Liver (tissue), 9 donors: ENCODE results near the gene PTRHD1. TPM values are rescaled to one million over a fixed set of nuclear protein-coding genes. Genes with fewer than 3 reads are reported as not detected.

ENCODE experiments used
- DNase-seq: peaks from one replicate; pipeline ENCODE4 v3.0.0-alpha.2; 2017; ENCODE audit warnings: low spot score
- H3K27ac ChIP-seq, 2 donors: one replicate each; pipeline ENCODE4 v1.7.0; 2013; ENCODE audit warnings: inconsistent platforms in 2 of 2, low read length in 2 of 2, control low read depth in 1 of 2, low read depth in 1 of 2, mild to moderate bottlenecking in 1 of 2
- H3K27me3 ChIP-seq, 4 donors: one replicate each; pipeline versions ENCODE4 v1.6.1 to v1.7.0; 2013; ENCODE audit warnings: low read length in 3 of 4, inconsistent platforms in 1 of 4, mild to moderate bottlenecking in 1 of 4, moderate library complexity in 1 of 4; ENCODE audit not compliant: control insufficient read depth in 4 of 4, insufficient read depth in 4 of 4
- H3K36me3 ChIP-seq, 4 donors: one replicate each; pipeline versions ENCODE4 v1.6.1 to v1.7.0; 2013; ENCODE audit warnings: low read length in 3 of 4, mild to moderate bottlenecking in 3 of 4, low read depth in 1 of 4, moderate library complexity in 1 of 4; ENCODE audit not compliant: control insufficient read depth in 4 of 4, insufficient read depth in 3 of 4
- H3K4me1 ChIP-seq, 4 donors: one replicate each; pipeline versions ENCODE4 v1.6.1 to v1.7.0; 2013; ENCODE audit warnings: low read length in 3 of 4, mild to moderate bottlenecking in 3 of 4, moderate library complexity in 1 of 4; ENCODE audit not compliant: control insufficient read depth in 4 of 4, insufficient read depth in 4 of 4
- H3K4me3 ChIP-seq, 3 donors: one replicate each; pipeline versions ENCODE4 v1.6.1 to v1.7.0; 2013; ENCODE audit warnings: low read length in 3 of 3, control low read depth in 1 of 3, low read depth in 1 of 3, mild to moderate bottlenecking in 1 of 3
- H3K9ac ChIP-seq, 2 donors: one replicate each; pipeline ENCODE4 v1.7.0; 2013; ENCODE audit warnings: low read length in 2 of 2, mild to moderate bottlenecking in 2 of 2, moderate library complexity in 2 of 2, control low read depth in 1 of 2, low read depth in 1 of 2
- H3K9me3 ChIP-seq, 4 donors: one replicate each; pipeline versions ENCODE4 v1.6.1 to v1.7.0; 2013; ENCODE audit warnings: low read length in 3 of 4; ENCODE audit not compliant: control insufficient read depth in 4 of 4
- EGR1 ChIP-seq, 2 donors: IDR thresholded peaks; 2 replicates each; pipeline ENCODE4 v1.6.1; 2016 to 2018; ENCODE audit warnings: antibody characterized with exemption in 2 of 2, low read depth in 2 of 2
- FOXA1 ChIP-seq: IDR thresholded peaks from 2 replicates; pipeline ENCODE4 v1.6.1; 2016; ENCODE audit warnings: antibody characterized with exemption
- HNF4G ChIP-seq: IDR thresholded peaks from 2 replicates; pipeline ENCODE4 v1.6.1; 2016; ENCODE audit warnings: antibody characterized with exemption
- NR2F2 ChIP-seq: IDR thresholded peaks from 2 replicates; pipeline ENCODE4 v1.6.1; 2016; ENCODE audit warnings: antibody characterized with exemption
- RAD21 ChIP-seq, 2 donors: IDR thresholded peaks; 2 replicates each; pipeline ENCODE4 v1.6.1; 2016; ENCODE audit warnings: antibody characterized with exemption in 2 of 2, mild to moderate bottlenecking in 2 of 2
- SP1 ChIP-seq: IDR thresholded peaks from 2 replicates; pipeline ENCODE4 v1.6.1; 2018; ENCODE audit warnings: antibody characterized with exemption, mild to moderate bottlenecking
- TAF1 ChIP-seq: conservative IDR thresholded peaks from 2 replicates; pipeline ENCODE4 v1.6.1; 2016; ENCODE audit warnings: antibody characterized with exemption, mild to moderate bottlenecking
- YY1 ChIP-seq: IDR thresholded peaks from 2 replicates; pipeline ENCODE4 v1.6.1; 2016; ENCODE audit warnings: antibody characterized with exemption, mild to moderate bottlenecking
- WGBS: extraction: QIAGEN DNeasy Blood & Tissue Kit; methylation state at CpG from one replicate; pipeline ENCODE4 v1.1.7; 2013; 5-methylcytosine and 5-hydroxymethylcytosine counted together
- polyA plus RNA-seq, 2 donors: library from polyadenylated mRNA; stranded (reverse) in 1 of 2; unstranded in 1 of 2; fragments of 200-250 nt in 1 of 2; fragments of >200 nt in 1 of 2; fragmentation: Nextera tagmentation in 1 of 2; extraction: Ambion mirVana in 1 of 2; gene quantifications; one replicate each; pipeline versions ENCODE4 v1.2.1 to v1.2.3, GENCODE V29; 2013 to 2015
- total RNA-seq, 2 donors: library from RNA; depleted of rRNA; stranded (reverse); fragments of >200 nt; gene quantifications; one replicate each; pipeline ENCODE4 v1.2.3, GENCODE V29; 2014
- TF ChIP-seq, protein P1 (sequence below): IDR thresholded peaks from 2 replicates; pipeline ENCODE4 v1.6.1; 2016; ENCODE audit warnings: antibody characterized with exemption, mild to moderate bottlenecking
- TF ChIP-seq, protein P2 (sequence below): IDR thresholded peaks from 2 replicates; pipeline ENCODE4 v1.6.1; 2016; ENCODE audit warnings: antibody characterized with exemption
- TF ChIP-seq, protein P3 (sequence below): IDR thresholded peaks from 2 replicates; pipeline ENCODE4 v1.6.1; 2016; ENCODE audit warnings: antibody characterized with exemption
- TF ChIP-seq, protein P4 (sequence below): fragments of 150-350 bp; IDR thresholded peaks from 2 replicates; pipeline ENCODE4 v1.5.1; 2017; ENCODE audit warnings: improper control_type of control experiment, low read depth, low read length; ENCODE audit not compliant: missing input control
- donor health status: healthy.
- donor health status: healthy.
- donor health status: healthy.
- donor health status: healthy.
- donor health status: healthy.

Gene PTRHD1
- total and polyA plus RNA-seq, 4 donors = 9.9 to 50.9 (median 20.7) TPM

DNA sequence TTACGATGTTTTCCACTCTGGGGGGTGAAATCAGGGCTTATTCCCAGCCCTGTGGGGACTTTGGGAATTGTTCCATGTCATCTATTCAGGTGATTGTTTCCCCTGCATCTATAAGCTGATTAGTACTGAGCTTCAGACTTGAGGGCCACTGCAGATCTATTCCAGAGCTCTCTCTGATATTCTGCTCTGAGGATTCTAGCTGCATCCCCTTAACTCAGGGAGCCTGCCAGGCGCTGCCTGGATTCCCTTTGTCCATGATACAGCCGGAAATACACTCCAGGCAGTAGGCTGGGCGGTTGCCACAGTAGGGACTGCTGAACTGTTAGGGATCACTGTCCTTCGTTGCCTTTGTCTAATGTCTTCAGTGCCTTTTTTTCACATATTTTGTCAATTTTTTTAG, 31.3 kb downstream of the PTRHD1 start:
- H3K27me3 ChIP-seq = no peaks in the 10 kb centered on the region
- TF ChIP-seq, protein P1, sequence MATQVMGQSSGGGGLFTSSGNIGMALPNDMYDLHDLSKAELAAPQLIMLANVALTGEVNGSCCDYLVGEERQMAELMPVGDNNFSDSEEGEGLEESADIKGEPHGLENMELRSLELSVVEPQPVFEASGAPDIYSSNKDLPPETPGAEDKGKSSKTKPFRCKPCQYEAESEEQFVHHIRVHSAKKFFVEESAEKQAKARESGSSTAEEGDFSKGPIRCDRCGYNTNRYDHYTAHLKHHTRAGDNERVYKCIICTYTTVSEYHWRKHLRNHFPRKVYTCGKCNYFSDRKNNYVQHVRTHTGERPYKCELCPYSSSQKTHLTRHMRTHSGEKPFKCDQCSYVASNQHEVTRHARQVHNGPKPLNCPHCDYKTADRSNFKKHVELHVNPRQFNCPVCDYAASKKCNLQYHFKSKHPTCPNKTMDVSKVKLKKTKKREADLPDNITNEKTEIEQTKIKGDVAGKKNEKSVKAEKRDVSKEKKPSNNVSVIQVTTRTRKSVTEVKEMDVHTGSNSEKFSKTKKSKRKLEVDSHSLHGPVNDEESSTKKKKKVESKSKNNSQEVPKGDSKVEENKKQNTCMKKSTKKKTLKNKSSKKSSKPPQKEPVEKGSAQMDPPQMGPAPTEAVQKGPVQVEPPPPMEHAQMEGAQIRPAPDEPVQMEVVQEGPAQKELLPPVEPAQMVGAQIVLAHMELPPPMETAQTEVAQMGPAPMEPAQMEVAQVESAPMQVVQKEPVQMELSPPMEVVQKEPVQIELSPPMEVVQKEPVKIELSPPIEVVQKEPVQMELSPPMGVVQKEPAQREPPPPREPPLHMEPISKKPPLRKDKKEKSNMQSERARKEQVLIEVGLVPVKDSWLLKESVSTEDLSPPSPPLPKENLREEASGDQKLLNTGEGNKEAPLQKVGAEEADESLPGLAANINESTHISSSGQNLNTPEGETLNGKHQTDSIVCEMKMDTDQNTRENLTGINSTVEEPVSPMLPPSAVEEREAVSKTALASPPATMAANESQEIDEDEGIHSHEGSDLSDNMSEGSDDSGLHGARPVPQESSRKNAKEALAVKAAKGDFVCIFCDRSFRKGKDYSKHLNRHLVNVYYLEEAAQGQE = no peak
- TF ChIP-seq RAD21 (IDR thresholded peaks at IDR 0.05) (no peak), YY1 (no peak), SP1 (no peak), NR2F2 (no peak), FOXA1 (no peak), EGR1 (IDR thresholded peaks at IDR 0.05; ENCODE audit: low read depth in 2 of 2) (no peak), TAF1 (no peak)
- TF ChIP-seq, protein P2, sequence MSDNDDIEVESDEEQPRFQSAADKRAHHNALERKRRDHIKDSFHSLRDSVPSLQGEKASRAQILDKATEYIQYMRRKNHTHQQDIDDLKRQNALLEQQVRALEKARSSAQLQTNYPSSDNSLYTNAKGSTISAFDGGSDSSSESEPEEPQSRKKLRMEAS = no peak
- TF ChIP-seq, protein P3, sequence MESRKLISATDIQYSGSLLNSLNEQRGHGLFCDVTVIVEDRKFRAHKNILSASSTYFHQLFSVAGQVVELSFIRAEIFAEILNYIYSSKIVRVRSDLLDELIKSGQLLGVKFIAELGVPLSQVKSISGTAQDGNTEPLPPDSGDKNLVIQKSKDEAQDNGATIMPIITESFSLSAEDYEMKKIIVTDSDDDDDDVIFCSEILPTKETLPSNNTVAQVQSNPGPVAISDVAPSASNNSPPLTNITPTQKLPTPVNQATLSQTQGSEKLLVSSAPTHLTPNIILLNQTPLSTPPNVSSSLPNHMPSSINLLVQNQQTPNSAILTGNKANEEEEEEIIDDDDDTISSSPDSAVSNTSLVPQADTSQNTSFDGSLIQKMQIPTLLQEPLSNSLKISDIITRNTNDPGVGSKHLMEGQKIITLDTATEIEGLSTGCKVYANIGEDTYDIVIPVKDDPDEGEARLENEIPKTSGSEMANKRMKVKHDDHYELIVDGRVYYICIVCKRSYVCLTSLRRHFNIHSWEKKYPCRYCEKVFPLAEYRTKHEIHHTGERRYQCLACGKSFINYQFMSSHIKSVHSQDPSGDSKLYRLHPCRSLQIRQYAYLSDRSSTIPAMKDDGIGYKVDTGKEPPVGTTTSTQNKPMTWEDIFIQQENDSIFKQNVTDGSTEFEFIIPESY = no peak
- 91% methylated on average over 5 of the region's 5 CpGs for WGBS
- no peak overlapping the region for H3K4me3 ChIP-seq
- no peaks in the 10 kb centered on the region for H3K9me3 ChIP-seq
- peaks cover 9 to 46% (median 26%) of the 10 kb centered on the region in 4 donors for H3K36me3 ChIP-seq
- no peak overlapping the region for H3K9ac ChIP-seq
- no peak overlapping the region for H3K27ac ChIP-seq
- H3K4me1 ChIP-seq = no peaks in the 10 kb centered on the region
- no peak for DNase-seq

DNA sequence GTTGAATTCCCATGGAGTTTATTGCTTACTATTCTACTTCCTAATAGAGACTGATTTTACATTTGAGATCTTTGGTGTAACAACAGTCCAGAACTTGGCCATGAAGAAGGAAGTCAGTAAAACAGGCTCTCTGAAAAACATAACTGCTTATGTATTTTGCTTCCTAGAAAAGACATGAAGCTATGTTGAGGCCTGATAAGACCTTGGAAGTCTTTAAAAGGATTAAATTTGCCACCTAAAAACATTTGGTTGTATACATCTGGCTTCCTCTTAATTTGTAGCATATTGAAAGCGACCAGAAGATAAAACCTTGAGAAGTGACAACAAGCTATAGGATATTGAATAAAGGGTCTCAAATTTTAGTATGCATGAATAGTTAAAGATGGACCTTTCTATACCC, 36.4 kb downstream of the PTRHD1 start:
- DNase-seq = no peak
- no peak overlapping the region for H3K27ac ChIP-seq
- 100% methylated on average over 1 of the region's 1 CpG for WGBS
- no peaks in the 10 kb centered on the region for H3K27me3 ChIP-seq
- H3K4me3 ChIP-seq = no peak overlapping the region
- TF ChIP-seq, protein P2 = no peak
- TF ChIP-seq, protein P4, sequence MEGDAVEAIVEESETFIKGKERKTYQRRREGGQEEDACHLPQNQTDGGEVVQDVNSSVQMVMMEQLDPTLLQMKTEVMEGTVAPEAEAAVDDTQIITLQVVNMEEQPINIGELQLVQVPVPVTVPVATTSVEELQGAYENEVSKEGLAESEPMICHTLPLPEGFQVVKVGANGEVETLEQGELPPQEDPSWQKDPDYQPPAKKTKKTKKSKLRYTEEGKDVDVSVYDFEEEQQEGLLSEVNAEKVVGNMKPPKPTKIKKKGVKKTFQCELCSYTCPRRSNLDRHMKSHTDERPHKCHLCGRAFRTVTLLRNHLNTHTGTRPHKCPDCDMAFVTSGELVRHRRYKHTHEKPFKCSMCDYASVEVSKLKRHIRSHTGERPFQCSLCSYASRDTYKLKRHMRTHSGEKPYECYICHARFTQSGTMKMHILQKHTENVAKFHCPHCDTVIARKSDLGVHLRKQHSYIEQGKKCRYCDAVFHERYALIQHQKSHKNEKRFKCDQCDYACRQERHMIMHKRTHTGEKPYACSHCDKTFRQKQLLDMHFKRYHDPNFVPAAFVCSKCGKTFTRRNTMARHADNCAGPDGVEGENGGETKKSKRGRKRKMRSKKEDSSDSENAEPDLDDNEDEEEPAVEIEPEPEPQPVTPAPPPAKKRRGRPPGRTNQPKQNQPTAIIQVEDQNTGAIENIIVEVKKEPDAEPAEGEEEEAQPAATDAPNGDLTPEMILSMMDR = no peak
- TF ChIP-seq, protein P3 = no peak
- TF ChIP-seq HNF4G (no peak), FOXA1 (no peak)
- no peaks in the 10 kb centered on the region for H3K4me1 ChIP-seq
- peaks cover 6 to 53% (median 39%) of the 10 kb centered on the region in 4 donors for H3K36me3 ChIP-seq
- no peaks in the 10 kb centered on the region for H3K9me3 ChIP-seq
- H3K9ac ChIP-seq = no peak overlapping the region
